Panc1 (cell line): ENCODE measurements around the gene ELF4. TPM values are rescaled to one million over a fixed set of nuclear protein-coding genes. Genes with fewer than 3 reads are reported as not detected.

Experiments
- ATAC-seq: fragments of 200-7000 bp; cut with Tn5 transposase; 2 replicates; pipeline ENCODE4 v1.9.1; 2020; ENCODE audit warnings: mild to moderate bottlenecking, moderate library complexity
- BruUV-seq: library from RNA; stranded (reverse); fragments of 400-500 nt; replicated peaks from 2 replicates; lab custom pipeline; 2021; lab: Mats Ljungman, UMichigan
- CTCF ChIA-PET: fragments of 300-600 bp; sonication (Branson Sonifier 250); formaldehyde crosslinking; loops from one replicate; lab custom pipeline; 2022; ENCODE audit warnings: antibody characterized with exemption; lab: Charles Lee
- POLR2A ChIA-PET: fragments of 300-600 bp; sonication (Branson Sonifier 250); formaldehyde crosslinking; loops from one replicate; lab custom pipeline; 2022; ENCODE audit warnings: antibody characterized with exemption; lab: Charles Lee
- DNase-seq: peaks from one replicate; pipeline ENCODE4 v3.0.0-alpha.2; 2010; ENCODE audit warnings: low read depth, low spot score
- H3K27ac ChIP-seq: 2 replicates; pipeline ENCODE4 v1.5.1; 2011; ENCODE audit warnings: mild to moderate bottlenecking, low read length, inconsistent platforms
- H3K27me3 ChIP-seq: fragments of 200-500 bp; sonication (Bioruptor generic); 2 replicates; pipeline ENCODE4 v1.6.0; 2014; ENCODE audit warnings: low read length, inconsistent platforms; ENCODE audit not compliant: control insufficient read depth, insufficient read depth
- H3K36me3 ChIP-seq: fragments of 200-500 bp; sonication (Bioruptor generic); 2 replicates; pipeline ENCODE4 v1.5.1; 2014; ENCODE audit warnings: inconsistent platforms, mild to moderate bottlenecking, low read length, moderate library complexity; ENCODE audit not compliant: control insufficient read depth, insufficient read depth
- H3K4me1 ChIP-seq: 2 replicates; pipeline ENCODE4 v1.5.1; 2011; ENCODE audit warnings: inconsistent platforms, mild to moderate bottlenecking, low read length, moderate library complexity; ENCODE audit not compliant: control insufficient read depth, insufficient read depth
- H3K4me3 ChIP-seq, 2 experiments: 2 replicates each; pipeline ENCODE4 v1.5.1; 2011 to 2012; ENCODE audit warnings: low read depth in 2 of 2, low read length in 2 of 2, mild to moderate bottlenecking in 2 of 2, inconsistent platforms in 1 of 2, moderate library complexity in 1 of 2
- H3K9me3 ChIP-seq: fragments of 200-500 bp; sonication (Bioruptor generic); 2 replicates; pipeline ENCODE4 v1.5.1; 2014; ENCODE audit warnings: low read depth, mild to moderate bottlenecking, inconsistent platforms, low read length, moderate library complexity; ENCODE audit not compliant: control insufficient read depth, insufficient read depth
- CTCF ChIP-seq: fragments of 450-650 bp; IDR thresholded peaks from 2 replicates; pipeline ENCODE4 v1.5.1; 2017; ENCODE audit warnings: mild to moderate bottlenecking
- POLR2AphosphoS5 ChIP-seq: IDR thresholded peaks from 2 replicates; pipeline ENCODE4 v1.6.1; 2012; ENCODE audit warnings: mild to moderate bottlenecking, low read depth, low read length, moderate library complexity
- REST ChIP-seq, 2 experiments: IDR thresholded peaks; 2 replicates each; pipeline ENCODE4 v1.6.1; 2011 to 2012; ENCODE audit warnings: low read depth in 2 of 2, control low read depth in 1 of 2, low read length in 1 of 2, mild to moderate bottlenecking in 1 of 2, moderate library complexity in 1 of 2; ENCODE audit not compliant: insufficient read depth in 1 of 2
- SIN3A ChIP-seq: IDR thresholded peaks from 2 replicates; pipeline ENCODE4 v1.6.1; 2012; ENCODE audit warnings: low read depth, mild to moderate bottlenecking, low read length, moderate library complexity, borderline replicate concordance; ENCODE audit not compliant: insufficient read depth
- TCF7L2 ChIP-seq: IDR thresholded peaks from 2 replicates; pipeline ENCODE4 v1.6.1; 2011; ENCODE audit warnings: mild to moderate bottlenecking, low read depth, low read length, inconsistent platforms
- in situ Hi-C: cut with HindIII; loops from 2 replicates; pipeline ENCODE4 v1.10.0; 2016; ENCODE audit warnings: low sequenced_read_pairs, low pct_unique_long_range_greater_than_20kb
- intact Hi-C: fragments of 100-400 bp; cut with micrococcal nuclease; formaldehyde crosslinking; loops from one replicate; pipeline ENCODE4 v1.10.0; 2022; ENCODE audit not compliant: unreplicated experiment
- total RNA-seq: library from RNA; stranded (reverse); gene quantifications from one replicate; pipeline ENCODE4 v1.2.1, GENCODE V29; 2021; ENCODE audit not compliant: unreplicated experiment

The ELF4 gene
- total RNA-seq, 1 experiment from 2014 or later = 48.0 TPM

DNA sequence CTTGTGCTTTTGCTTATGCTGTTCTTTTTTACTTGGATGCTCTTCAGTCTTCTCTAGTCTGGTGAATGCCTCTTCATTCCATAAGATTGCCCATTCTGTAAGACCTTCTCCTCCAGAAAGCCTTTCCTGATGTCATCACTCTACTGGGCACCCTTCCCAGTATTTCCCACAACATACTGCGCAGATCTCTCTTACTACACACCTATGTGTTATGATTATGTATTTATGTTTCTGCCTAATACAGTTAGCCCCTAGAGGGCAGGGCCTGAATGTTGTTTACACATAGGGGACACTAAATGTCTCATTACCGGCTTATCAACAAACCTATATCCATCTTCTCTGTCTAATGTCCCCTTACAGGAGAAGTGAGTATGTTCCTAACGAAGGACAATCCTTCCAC lies 34.2 kb upstream of the ELF4 start:
- POLR2A ChIA-PET = no interaction called here
- CTCF ChIA-PET = no interaction called here
- intact Hi-C loops = no loop called here

GRCh38 chrX:130139474-130140201 lies 29.3 kb upstream of the ELF4 start:
- H3K36me3 ChIP-seq = peaks cover 10% of the 10 kb centered on the region
- H3K4me1 ChIP-seq = no peaks in the 10 kb centered on the region
- no peak overlapping the region for H3K4me3 ChIP-seq
- H3K27ac ChIP-seq = no peak overlapping the region
- BruUV-seq = no TSS peak
- no peaks in the 10 kb centered on the region for H3K9me3 ChIP-seq
- TF ChIP-seq CTCF (no peak), SIN3A (no peak), TCF7L2 (no peak), POLR2AphosphoS5 (no peak), REST (IDR thresholded peaks at IDR 0.05; ENCODE audit: insufficient read depth in 1 of 2, low read depth in 2 of 2, low read length in 1 of 2) (no peak)
- no peak for ATAC-seq
- intact Hi-C loops (no loop called here), in situ Hi-C loops (no loop called here)
- CTCF ChIA-PET = no interaction called here
- POLR2A ChIA-PET = no interaction called here
- no peak for DNase-seq
- no peaks in the 10 kb centered on the region for H3K27me3 ChIP-seq

More for the DNA sequence above, 34.2 kb upstream of the ELF4 start:
- BruUV-seq = no TSS peak
- Histone ChIP-seq H3K9me3 (no peaks in the 10 kb centered on the region), H3K4me3 (no peak overlapping the region), H3K27me3 (no peaks in the 10 kb centered on the region), H3K4me1 (no peaks in the 10 kb centered on the region), H3K27ac (no peak overlapping the region), H3K36me3 (peaks cover 6% of the 10 kb centered on the region; the same call in 1 of the 2 replicates)
- no peak for ATAC-seq
- in situ Hi-C loops = no loop called here
- TF ChIP-seq POLR2AphosphoS5 (no peak), CTCF (0 out of 2 replicates have a peak, but pooled peaks have one; percentile 6), REST (IDR thresholded peaks at IDR 0.05; ENCODE audit: insufficient read depth in 1 of 2, low read depth in 2 of 2, low read length in 1 of 2) (no peak)
- no peak for DNase-seq
